BE2C (cell line): ENCODE data around the gene MAPK8IP1.

Experiments used
- DNase-seq: peaks from one replicate; pipeline ENCODE4 v3.0.0-alpha.2; 2020
- H3K27me3 ChIP-seq: fragments of 250-450 bp; sonication (Bioruptor Pico); 2 replicates; pipeline ENCODE4 v1.5.1; 2020; ENCODE audit warnings: mild to moderate bottlenecking
- H3K36me3 ChIP-seq: fragments of 250-450 bp; sonication (Bioruptor Pico); 2 replicates; pipeline ENCODE4 v1.5.1; 2020; ENCODE audit warnings: mild to moderate bottlenecking
- H3K4me1 ChIP-seq: fragments of 250-450 bp; sonication (Bioruptor Pico); 2 replicates; pipeline ENCODE4 v1.5.1; 2020
- H3K4me3 ChIP-seq: 2 replicates; pipeline ENCODE4 v1.5.1; 2011; ENCODE audit warnings: low read depth, low read length
- H3K9me3 ChIP-seq: fragments of 250-450 bp; sonication (Bioruptor Pico); 2 replicates; pipeline ENCODE4 v1.5.1; 2020
- TF ChIP-seq, protein P1 (sequence below): IDR thresholded peaks from 2 replicates; pipeline ENCODE4 v1.5.1; 2012; ENCODE audit warnings: mild to moderate bottlenecking, low read depth, low read length

MAPK8IP1 gene

DNA sequence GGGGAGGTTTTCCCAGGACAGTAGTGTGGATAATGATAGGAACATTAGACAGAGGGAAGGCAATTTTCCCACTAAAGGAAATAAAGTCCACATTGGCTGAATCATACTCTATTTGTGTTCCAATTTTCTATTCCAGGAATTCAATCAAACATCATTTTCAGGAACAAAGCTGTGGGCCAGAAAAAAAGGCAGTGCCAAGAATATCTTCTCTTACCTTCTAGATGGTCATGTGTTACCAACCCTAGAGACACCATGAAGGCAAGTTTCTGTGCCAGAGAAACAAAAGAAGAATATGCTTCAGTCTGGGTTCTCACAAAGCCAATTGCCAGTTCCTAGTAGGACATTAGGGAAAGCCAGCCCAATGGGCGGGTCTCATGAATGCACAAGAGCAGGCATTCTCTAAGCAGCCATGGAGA, 64.5 kb downstream of the MAPK8IP1 start:
- H3K4me1 ChIP-seq, result no peaks in the 10 kb centered on the region
- H3K27me3 ChIP-seq, result no peaks in the 10 kb centered on the region
- no peak overlapping the region for H3K4me3 ChIP-seq
- TF ChIP-seq, protein P1, sequence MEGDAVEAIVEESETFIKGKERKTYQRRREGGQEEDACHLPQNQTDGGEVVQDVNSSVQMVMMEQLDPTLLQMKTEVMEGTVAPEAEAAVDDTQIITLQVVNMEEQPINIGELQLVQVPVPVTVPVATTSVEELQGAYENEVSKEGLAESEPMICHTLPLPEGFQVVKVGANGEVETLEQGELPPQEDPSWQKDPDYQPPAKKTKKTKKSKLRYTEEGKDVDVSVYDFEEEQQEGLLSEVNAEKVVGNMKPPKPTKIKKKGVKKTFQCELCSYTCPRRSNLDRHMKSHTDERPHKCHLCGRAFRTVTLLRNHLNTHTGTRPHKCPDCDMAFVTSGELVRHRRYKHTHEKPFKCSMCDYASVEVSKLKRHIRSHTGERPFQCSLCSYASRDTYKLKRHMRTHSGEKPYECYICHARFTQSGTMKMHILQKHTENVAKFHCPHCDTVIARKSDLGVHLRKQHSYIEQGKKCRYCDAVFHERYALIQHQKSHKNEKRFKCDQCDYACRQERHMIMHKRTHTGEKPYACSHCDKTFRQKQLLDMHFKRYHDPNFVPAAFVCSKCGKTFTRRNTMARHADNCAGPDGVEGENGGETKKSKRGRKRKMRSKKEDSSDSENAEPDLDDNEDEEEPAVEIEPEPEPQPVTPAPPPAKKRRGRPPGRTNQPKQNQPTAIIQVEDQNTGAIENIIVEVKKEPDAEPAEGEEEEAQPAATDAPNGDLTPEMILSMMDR, result no peak
- no peaks in the 10 kb centered on the region for H3K9me3 ChIP-seq
- DNase-seq, result no peak
- H3K36me3 ChIP-seq, result peaks cover 9% of the 10 kb centered on the region
